ENCODE data around the gene ZEB2. TPM values are rescaled to one million over a fixed set of nuclear protein-coding genes. Genes with fewer than 3 reads are reported as not detected.
A peak's percentile ranks its signal among the peaks of the same experiment; 100 is the strongest.

Gene ZEB2
- total RNA-seq, 1 donor from 2014 or later, result 89.1 TPM

DNA sequence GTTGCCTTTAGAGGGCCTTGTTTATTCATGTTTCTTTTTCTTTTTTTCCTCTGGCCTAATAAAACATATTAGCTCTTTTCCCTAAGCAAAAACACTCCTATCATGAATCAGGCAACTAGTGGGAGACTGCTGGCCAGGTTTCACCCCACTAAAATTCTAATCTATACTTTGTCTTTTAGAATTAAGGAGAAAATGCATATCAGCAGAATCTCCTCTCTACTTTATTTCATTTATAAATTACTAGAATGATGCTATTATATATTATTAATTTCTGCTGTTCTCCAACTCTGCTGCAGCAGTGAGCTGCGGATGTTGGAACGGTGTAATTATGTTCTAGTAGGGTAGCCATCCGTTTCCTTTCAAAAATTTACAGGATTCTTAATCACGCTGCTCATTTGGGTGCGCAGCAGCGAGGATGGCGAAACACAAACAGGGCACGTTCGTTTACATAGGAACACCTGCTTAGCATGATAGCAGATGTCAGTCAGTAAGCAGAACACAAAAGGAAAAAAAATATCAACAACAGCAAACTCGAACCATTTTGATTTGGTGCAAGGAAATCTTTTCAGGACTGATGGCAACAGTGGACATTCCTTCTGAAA, 30.5 kb downstream of the ZEB2 start:
- Histone ChIP-seq H3K36me3 (peaks cover 6% of the 10 kb centered on the region), H3K27me3 (ENCODE audit: low read depth) (no peaks in the 10 kb centered on the region), H3K4me3 (no peak overlapping the region), H3K9me3 (replicated peaks) (no peaks in the 10 kb centered on the region), H3K4me1 (peaks cover 86% of the 10 kb centered on the region), H3K27ac (replicated peaks) (no peak overlapping the region)
- intact Hi-C loops (cut with micrococcal nuclease), result no loop called here
- no peak for TF ChIP-seq CTCF (IDR thresholded peaks at IDR 0.05; ENCODE audit: borderline replicate concordance)
- no peak for DNase-seq

DNA sequence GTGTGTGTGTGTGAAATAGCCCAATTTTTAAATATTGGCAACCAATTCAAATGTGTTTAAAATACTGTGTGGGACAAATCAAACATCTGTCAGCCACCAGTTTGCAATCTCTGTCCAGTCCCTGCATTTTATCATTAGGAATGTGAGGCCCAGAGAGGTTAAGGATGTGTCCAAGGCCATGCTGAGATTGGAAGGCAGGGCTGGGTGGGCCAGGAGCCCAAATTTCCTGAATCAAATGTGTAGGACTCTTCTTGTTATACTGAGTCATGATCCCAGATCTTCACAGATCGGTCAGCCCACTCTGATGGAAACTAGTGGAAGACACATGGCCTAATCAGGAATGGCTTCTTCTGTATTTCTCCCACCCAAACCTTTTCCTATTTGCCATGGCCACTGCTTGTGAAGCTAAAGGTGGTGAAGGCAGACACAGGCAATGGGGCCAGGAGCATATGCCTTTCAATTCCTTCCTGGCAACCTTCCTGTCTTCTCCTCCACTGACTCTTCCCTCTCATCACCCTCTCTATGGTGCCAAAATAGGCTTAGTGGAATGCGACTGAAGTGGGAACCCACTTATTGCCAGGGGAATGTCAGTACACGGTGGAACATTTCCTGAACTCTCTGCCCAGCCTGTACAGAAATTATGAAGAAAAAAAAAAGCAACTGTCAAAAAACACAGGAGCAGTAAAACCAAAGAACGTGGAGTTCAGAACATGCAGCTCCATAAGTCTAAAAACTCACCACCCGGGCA, 35.5 kb downstream of the ZEB2 start:
- intact Hi-C loops (cut with micrococcal nuclease), result no loop called here
- peaks cover 96% of the 10 kb centered on the region for H3K4me1 ChIP-seq

DNA sequence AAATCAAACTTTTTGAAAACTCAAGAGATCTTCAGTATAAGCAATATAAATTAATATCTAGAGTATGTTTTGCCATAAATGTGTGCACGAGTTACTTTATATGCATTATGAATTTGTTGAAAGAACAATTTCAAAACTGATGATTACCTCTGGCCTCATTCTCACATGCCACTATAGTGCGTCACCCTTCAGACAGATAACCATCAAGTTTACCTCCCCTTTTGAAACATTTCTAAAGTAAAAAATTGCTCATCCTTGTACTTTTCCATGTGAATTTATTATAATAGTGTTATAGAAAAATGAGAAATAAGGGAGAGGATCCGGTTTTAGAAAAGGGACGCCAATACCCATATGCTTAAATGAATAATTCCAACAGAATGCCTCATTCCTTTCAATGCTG, 38.3 kb downstream of the ZEB2 start:
- intact Hi-C loops (cut with micrococcal nuclease), result no loop called here
- Histone ChIP-seq H3K4me3 (no peak overlapping the region), H3K36me3 (no peaks in the 10 kb centered on the region), H3K9me3 (replicated peaks) (no peaks in the 10 kb centered on the region), H3K27ac (replicated peaks) (peak overlapping the region; percentile 74), H3K27me3 (ENCODE audit: low read depth) (no peaks in the 10 kb centered on the region), H3K4me1 (peaks cover 97% of the 10 kb centered on the region)
- no peak for DNase-seq
- TF ChIP-seq CTCF (IDR thresholded peaks at IDR 0.05; ENCODE audit: borderline replicate concordance), result no peak

More for the DNA sequence above, 35.5 kb downstream of the ZEB2 start:
- H3K4me3 ChIP-seq, result peak overlapping the region; percentile 7
- no peaks in the 10 kb centered on the region for H3K9me3 ChIP-seq (replicated peaks)
- TF ChIP-seq CTCF (IDR thresholded peaks at IDR 0.05; ENCODE audit: borderline replicate concordance), result no peak
- peak overlapping the region; percentile 79 for H3K27ac ChIP-seq (replicated peaks)
- no peaks in the 10 kb centered on the region for H3K36me3 ChIP-seq
- no peaks in the 10 kb centered on the region for H3K27me3 ChIP-seq (ENCODE audit: low read depth)
- DNase-seq, result no peak

DNA sequence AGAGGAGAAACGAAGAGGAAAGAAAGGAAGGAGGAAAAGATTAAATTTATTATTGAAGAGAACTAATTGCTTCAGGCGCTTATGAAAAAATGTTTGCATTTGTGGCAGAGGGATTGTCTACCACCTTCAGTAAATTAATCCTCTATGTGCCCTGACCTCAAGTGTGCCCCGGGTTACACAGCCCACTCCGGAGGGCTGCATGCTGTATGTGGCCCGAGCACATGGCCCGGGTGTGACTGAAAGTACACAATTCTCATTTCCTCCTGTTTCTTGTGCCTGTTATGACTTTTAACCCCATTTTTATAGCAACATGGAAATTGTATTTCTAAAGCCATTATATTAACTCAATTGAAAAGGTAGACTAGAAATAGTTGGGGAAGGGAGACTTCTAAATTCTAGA, 38.8 kb downstream of the ZEB2 start:
- H3K27me3 ChIP-seq (ENCODE audit: low read depth), result no peaks in the 10 kb centered on the region
- peak overlapping the region; percentile 0 for H3K4me3 ChIP-seq
- H3K27ac ChIP-seq (replicated peaks), result peak overlapping the region; percentile 74
- peaks cover 97% of the 10 kb centered on the region for H3K4me1 ChIP-seq
- no peaks in the 10 kb centered on the region for H3K9me3 ChIP-seq (replicated peaks)
- no peaks in the 10 kb centered on the region for H3K36me3 ChIP-seq
- no peak for TF ChIP-seq CTCF (IDR thresholded peaks at IDR 0.05; ENCODE audit: borderline replicate concordance)
- no peak for DNase-seq
- intact Hi-C loops (cut with micrococcal nuclease), result no loop called here

GRCh38 chr2:144480285-144480684, 39.6 kb downstream of the ZEB2 start:
- no peak for DNase-seq
- no peak for TF ChIP-seq CTCF (IDR thresholded peaks at IDR 0.05; ENCODE audit: borderline replicate concordance)
- Histone ChIP-seq H3K4me1 (peaks cover 97% of the 10 kb centered on the region), H3K9me3 (replicated peaks) (no peaks in the 10 kb centered on the region), H3K27ac (replicated peaks) (peak overlapping the region; percentile 74), H3K36me3 (no peaks in the 10 kb centered on the region), H3K4me3 (no peak overlapping the region), H3K27me3 (ENCODE audit: low read depth) (no peaks in the 10 kb centered on the region)
- intact Hi-C loops (cut with micrococcal nuclease), result no loop called here
